Middle frontal gyrus (tissue), 1 donor: ENCODE data around the gene PCCA.
"Not testable (repeated sequence)": the region's sequence is repeated elsewhere in the genome, so short reads cannot be mapped to it uniquely, and the experiment has no call there.

Experiments
- DNase-seq: peaks from one replicate; pipeline ENCODE4 v3.0.0-alpha.2; 2015; ENCODE audit warnings: low spot score; ENCODE audit errors: extremely low spot score

PCCA gene

GRCh38 chr13:100234524-100235136, 145.7 kb downstream of the PCCA start:
- DNase-seq = no peak

- no peak for DNase-seq
Measured at GRCh38 chr13:100235311-100235901, 146.5 kb downstream of the PCCA start.

- DNase-seq = no peak
Measured at GRCh38 chr13:100240109-100240779, 151.4 kb downstream of the PCCA start.

GRCh38 chr13:100244431-100244830, 155.5 kb downstream of the PCCA start:
- DNase-seq = no peak

GRCh38 chr13:100245104-100245503, 156.2 kb downstream of the PCCA start:
- no peak for DNase-seq

- DNase-seq = no peak
Measured at GRCh38 chr13:100247937-100248336, 159.0 kb downstream of the PCCA start.

GRCh38 chr13:100254002-100254401, 165.1 kb downstream of the PCCA start:
- DNase-seq = no peak

- no peak for DNase-seq
Measured at GRCh38 chr13:100262404-100262803, 173.5 kb downstream of the PCCA start.

- DNase-seq = no peak
Measured at GRCh38 chr13:100266026-100266425, 177.1 kb downstream of the PCCA start.

- DNase-seq = no peak
Measured at GRCh38 chr13:100269837-100270236, 180.9 kb downstream of the PCCA start.

GRCh38 chr13:100273138-100273537, 184.2 kb downstream of the PCCA start:
- DNase-seq = no peak

GRCh38 chr13:100273552-100273951, 184.7 kb downstream of the PCCA start:
- no peak for DNase-seq

- DNase-seq = no peak
Measured at GRCh38 chr13:100274942-100275506, 186.1 kb downstream of the PCCA start.

- no peak for DNase-seq
Measured at GRCh38 chr13:100275746-100276145, 186.9 kb downstream of the PCCA start.

GRCh38 chr13:100280681-100281080, 191.8 kb downstream of the PCCA start:
- DNase-seq = no peak

GRCh38 chr13:100282306-100282705, 193.4 kb downstream of the PCCA start:
- not testable (repeated sequence) for DNase-seq

- DNase-seq = no peak
Measured at GRCh38 chr13:100290165-100290801, 201.4 kb downstream of the PCCA start.

- DNase-seq = no peak
Measured at GRCh38 chr13:100291624-100292023, 202.7 kb downstream of the PCCA start.

GRCh38 chr13:100297413-100297812, 208.5 kb downstream of the PCCA start:
- DNase-seq = no peak

- DNase-seq = no peak
Measured at GRCh38 chr13:100298116-100298681, 209.3 kb downstream of the PCCA start.

- no peak for DNase-seq
Measured at GRCh38 chr13:100298691-100299090, 209.8 kb downstream of the PCCA start.

GRCh38 chr13:100300243-100300642, 211.3 kb downstream of the PCCA start:
- DNase-seq = no peak
